Activated CD4-positive, alpha-beta T cell treated with anti-CD3 and anti-CD28 coated beads, Interleukin-2, Interleukin-4, amounts not matched to agents 100 ng/mL and 50 ng/mL, durations not matched to agents 16 hours and 8 hours (primary cell): ENCODE data around the gene MMP12.

Experiments
- DNase-seq: peaks from one replicate; pipeline ENCODE4 v3.0.0-alpha.2; 2020; ENCODE audit warnings: low spot score

Gene MMP12

GRCh38 chr11:102850973-102851745 lies 23.6 kb downstream of the MMP12 start:
- DNase-seq, result no peak

DNA sequence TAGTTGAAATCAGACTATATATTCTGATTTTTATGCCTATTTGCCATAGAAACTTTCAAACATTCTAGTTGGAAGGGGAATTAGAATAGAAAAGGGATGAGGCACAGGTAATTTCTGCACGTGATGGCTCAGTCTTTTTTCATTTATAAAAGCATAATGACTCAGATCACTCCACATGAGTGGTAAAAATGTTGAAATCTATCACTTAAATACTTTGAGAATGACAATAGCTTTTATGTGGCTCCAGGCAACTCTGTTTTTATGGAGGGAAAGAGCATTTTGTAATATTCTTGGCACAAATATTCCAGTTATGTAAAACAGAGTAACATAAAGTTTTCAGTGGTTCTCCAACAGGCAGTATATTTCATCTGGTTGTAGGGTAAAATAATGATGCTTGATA lies 25.5 kb downstream of the MMP12 start:
- DNase-seq, result no peak

GRCh38 chr11:102846292-102846691 lies 28.5 kb downstream of the MMP12 start:
- DNase-seq, result no peak

DNA sequence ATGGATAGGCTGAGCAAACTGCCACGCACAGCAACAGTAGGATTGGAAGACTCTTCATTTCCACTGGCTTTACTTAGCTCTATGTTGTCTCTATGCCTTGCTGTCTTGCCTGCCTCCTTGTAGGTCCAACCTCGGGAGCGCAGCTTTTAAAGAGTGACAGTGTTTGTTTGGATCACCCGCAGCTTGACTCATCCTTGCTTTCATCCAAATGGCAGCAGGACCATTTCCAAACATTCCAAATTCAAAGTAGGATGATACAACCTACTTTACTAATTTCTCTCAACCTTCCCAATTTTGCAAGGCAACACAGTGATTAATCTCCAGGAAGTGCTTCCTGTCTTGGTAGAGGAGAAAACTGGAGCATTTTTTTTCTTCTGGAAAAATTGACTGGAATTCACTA lies 31.3 kb downstream of the MMP12 start, which contains the start of gene MMP3:
MMP3 (minus strand) TSS at position 121 of the 400 bp plus-strand sequence; CDS start at position 58, 63 bp downstream.
- no peak for DNase-seq

GRCh38 chr11:102842930-102843329 lies 31.9 kb downstream of the MMP12 start:
- DNase-seq, result no peak

GRCh38 chr11:102840018-102840417 lies 34.8 kb downstream of the MMP12 start:
- DNase-seq, result no peak

- DNase-seq, result no peak
These were observed 37.1 kb downstream of the MMP12 start for GRCh38 chr11:102837646-102838045.

DNA sequence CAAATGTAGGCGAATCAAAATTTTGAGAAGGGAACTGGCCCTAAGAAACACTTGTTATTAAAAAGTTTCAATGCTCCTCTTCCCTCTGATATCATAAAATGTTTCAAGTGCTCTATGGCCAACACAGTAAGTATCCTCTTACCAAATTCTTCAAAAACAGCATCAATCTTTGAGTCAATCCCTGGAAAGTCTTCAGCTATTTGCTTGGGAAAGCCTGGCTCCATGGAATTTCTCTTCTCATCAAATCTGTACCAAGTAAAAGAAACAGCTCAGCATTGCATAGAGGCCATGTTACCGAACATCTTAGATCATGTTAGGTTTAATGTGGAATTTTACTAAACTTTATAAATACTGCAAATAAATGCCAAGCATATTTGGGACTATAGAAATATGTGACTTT lies 37.6 kb downstream of the MMP12 start:
- no peak for DNase-seq

GRCh38 chr11:102836290-102836875 lies 38.4 kb downstream of the MMP12 start:
- no peak for DNase-seq

GRCh38 chr11:102833731-102834130 lies 41.1 kb downstream of the MMP12 start:
- no peak for DNase-seq

GRCh38 chr11:102832612-102833011 lies 42.2 kb downstream of the MMP12 start:
- DNase-seq, result no peak

- peak; percentile 16 for DNase-seq
These were observed 43.0 kb downstream of the MMP12 start for GRCh38 chr11:102831489-102832440.

DNA sequence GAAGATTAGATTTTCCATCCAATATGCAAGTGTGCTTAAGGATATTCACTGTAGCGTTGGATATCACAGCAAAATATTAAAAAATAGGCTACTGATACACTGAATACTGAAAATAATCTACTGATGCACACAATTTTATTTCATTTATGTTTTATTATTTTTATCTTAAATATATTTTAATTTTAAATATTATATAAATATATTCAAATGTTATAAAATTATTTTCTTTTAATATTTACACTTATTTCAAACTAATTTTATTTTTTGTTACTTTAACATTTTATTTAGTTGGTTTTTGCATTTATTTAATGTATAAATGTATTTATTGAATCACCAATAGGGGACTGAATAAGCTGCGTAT lies 43.7 kb downstream of the MMP12 start:
- DNase-seq, result no peak

GRCh38 chr11:102830001-102830727 lies 44.6 kb downstream of the MMP12 start:
- DNase-seq, result no peak

- DNase-seq, result no peak
These were observed 45.3 kb downstream of the MMP12 start for GRCh38 chr11:102829316-102830000.

- no peak for DNase-seq
These were observed 50.2 kb downstream of the MMP12 start for GRCh38 chr11:102824556-102824955.

GRCh38 chr11:102819491-102819890 lies 55.3 kb downstream of the MMP12 start:
- no peak for DNase-seq

DNA sequence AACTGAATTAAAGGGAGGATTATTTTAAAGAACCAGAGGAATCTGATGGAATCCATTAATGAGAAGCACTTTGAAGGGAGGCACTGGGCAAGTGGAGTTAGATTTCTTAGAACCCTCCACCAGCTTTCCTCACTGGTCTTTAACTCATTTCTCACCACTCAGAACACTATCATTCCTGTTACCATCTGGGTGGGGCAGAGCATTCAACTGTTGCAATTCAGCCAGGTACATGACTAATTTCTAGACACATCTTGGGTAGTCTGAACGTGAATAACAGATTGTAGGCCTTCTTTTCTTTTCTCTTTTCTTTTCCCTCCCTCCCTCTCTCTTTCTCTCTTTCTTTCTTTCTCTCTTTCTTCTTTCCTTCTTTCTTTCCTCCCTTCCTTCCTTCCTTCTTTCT lies 61.3 kb downstream of the MMP12 start:
- no peak for DNase-seq
